ENCODE data around the gene RAB25. TPM values are rescaled to one million over a fixed set of nuclear protein-coding genes. Genes with fewer than 3 reads are reported as not detected.

Gene RAB25
- total RNA-seq, 1 donor from 2014 or later = 52.1 TPM

DNA sequence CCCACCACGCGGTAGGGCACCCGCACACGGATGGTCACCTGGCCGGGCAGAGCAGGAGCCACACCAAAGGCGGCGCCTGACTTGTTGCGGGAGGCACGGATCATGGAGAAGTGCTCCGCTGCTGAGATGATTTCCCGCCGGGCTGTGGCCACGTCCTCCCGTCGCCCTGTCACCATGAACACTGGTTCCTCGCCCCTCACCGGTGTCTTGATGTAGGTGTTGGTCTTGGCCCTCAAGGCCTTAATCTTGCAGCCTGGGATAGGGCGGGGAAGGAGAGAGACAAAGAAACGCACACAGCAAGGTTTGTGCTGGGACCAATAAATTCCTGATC lies 16.4 kb downstream of the RAB25 start:
- Histone ChIP-seq H3K27me3 (no peaks in the 10 kb centered on the region), H3K4me1 (peaks cover 31% of the 10 kb centered on the region), H3K9me3 (no peaks in the 10 kb centered on the region), H3K4me3 (peak overlapping the region; percentile 53 to 77), H3K36me3 (no peaks in the 10 kb centered on the region), H3K27ac (peak overlapping the region; percentile 34)
- no peak for TF ChIP-seq POLR2A (IDR thresholded peaks at IDR 0.05)
- TF ChIP-seq, protein P1, sequence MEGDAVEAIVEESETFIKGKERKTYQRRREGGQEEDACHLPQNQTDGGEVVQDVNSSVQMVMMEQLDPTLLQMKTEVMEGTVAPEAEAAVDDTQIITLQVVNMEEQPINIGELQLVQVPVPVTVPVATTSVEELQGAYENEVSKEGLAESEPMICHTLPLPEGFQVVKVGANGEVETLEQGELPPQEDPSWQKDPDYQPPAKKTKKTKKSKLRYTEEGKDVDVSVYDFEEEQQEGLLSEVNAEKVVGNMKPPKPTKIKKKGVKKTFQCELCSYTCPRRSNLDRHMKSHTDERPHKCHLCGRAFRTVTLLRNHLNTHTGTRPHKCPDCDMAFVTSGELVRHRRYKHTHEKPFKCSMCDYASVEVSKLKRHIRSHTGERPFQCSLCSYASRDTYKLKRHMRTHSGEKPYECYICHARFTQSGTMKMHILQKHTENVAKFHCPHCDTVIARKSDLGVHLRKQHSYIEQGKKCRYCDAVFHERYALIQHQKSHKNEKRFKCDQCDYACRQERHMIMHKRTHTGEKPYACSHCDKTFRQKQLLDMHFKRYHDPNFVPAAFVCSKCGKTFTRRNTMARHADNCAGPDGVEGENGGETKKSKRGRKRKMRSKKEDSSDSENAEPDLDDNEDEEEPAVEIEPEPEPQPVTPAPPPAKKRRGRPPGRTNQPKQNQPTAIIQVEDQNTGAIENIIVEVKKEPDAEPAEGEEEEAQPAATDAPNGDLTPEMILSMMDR (IDR thresholded peaks at IDR 0.05) = no peak
- TF ChIP-seq POLR2AphosphoS5 (IDR thresholded peaks at IDR 0.05; ENCODE audit: insufficient read depth in 1 of 2, low read depth in 1 of 2) = no peak
- intact Hi-C loops (cut with DNase I) = no loop called here
- DNase-seq (ENCODE audit: extremely low spot score in 2 of 2) = no peak

DNA sequence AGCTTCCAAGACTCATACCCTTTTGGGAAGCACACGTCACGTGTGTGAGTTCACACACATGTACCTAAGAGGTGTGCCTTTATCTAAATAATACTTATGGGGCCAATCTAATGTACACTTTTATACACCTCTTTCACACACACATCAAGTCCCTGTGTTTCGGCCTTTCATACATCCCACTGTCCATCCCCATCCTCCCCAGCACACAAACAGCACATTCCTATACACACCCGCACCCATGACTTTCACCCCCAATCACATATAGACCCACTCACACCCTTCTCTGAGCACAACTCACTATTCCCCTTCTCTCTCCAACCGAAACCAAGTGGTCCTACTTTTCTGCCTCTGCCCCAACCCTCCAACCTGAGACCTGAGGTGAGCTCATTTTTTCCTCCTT lies 17.8 kb downstream of the RAB25 start:
- intact Hi-C loops (cut with DNase I) = no loop called here
- Histone ChIP-seq H3K27ac (no peak overlapping the region), H3K27me3 (no peaks in the 10 kb centered on the region), H3K9me3 (no peaks in the 10 kb centered on the region), H3K36me3 (no peaks in the 10 kb centered on the region), H3K4me1 (peaks cover 39% of the 10 kb centered on the region), H3K4me3 (no peak overlapping the region)
- no peak for DNase-seq (ENCODE audit: extremely low spot score in 2 of 2)
- TF ChIP-seq, protein P1 (IDR thresholded peaks at IDR 0.05) = no peak
- TF ChIP-seq POLR2A (IDR thresholded peaks at IDR 0.05) (no peak), POLR2AphosphoS5 (IDR thresholded peaks at IDR 0.05; ENCODE audit: insufficient read depth in 1 of 2, low read depth in 1 of 2) (no peak)

DNA sequence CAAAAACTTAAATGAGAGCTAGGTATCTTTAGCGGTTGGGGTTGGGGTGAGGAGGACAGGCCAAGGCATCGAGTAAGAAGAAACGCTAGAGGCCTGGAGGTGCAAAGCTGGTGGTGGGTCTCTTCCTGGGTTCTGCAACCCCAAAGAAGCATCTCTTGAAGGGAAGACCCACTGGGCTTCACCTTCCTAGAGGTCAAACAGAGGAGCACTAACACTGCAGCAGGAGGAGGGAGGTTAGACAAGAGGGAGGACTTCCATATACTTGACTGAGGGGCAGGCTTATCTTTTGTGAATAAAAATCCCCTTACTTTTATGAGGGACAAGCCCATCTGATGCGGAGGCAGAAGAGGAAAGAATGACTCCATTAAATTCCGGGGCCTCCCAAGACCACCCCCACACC lies 18.8 kb downstream of the RAB25 start:
- no peaks in the 10 kb centered on the region for H3K27me3 ChIP-seq
- TF ChIP-seq POLR2AphosphoS5 (IDR thresholded peaks at IDR 0.05; ENCODE audit: insufficient read depth in 1 of 2, low read depth in 1 of 2) = no peak
- TF ChIP-seq, protein P1 (IDR thresholded peaks at IDR 0.05) = no peak
- no peak for TF ChIP-seq POLR2A (IDR thresholded peaks at IDR 0.05)
- H3K9me3 ChIP-seq = no peaks in the 10 kb centered on the region
- DNase-seq (ENCODE audit: extremely low spot score in 2 of 2) = no peak
- no peak overlapping the region for H3K27ac ChIP-seq
- peaks cover 40% of the 10 kb centered on the region for H3K4me1 ChIP-seq
- H3K4me3 ChIP-seq = no peak overlapping the region
- H3K36me3 ChIP-seq = no peaks in the 10 kb centered on the region
- intact Hi-C loops (cut with DNase I) = no loop called here

DNA sequence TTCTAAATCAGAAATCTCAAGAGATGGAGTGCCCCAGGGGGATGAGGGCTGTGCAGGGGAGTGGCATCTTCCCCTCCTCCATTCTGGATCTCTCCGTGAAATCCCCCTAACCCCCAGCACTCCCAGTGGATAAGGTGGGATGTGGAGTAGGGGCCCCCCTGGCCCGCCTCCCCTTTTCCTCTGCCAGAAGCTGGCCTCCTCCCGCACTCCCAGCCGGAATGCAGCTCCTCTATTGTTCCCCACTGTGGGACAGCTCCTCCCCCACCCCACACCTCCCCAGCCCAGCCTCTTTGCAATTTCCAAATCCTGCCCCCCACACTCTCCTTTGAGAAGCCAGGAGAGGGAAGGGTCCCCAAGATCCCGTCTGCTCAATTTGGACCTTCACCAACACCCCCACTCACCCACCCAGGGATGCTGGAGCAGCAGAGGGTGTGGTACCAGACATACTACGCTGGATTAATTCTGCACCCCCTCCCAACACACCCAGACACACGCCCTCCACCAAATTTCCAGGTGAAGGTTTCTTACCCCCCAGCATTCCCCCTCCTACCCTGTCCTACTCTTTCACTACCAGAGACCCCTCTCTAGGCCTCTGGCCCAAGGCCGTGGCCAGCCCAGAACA lies 19.4 kb downstream of the RAB25 start:
- no peak overlapping the region for H3K4me3 ChIP-seq
- intact Hi-C loops (cut with DNase I) = no loop called here
- no peaks in the 10 kb centered on the region for H3K9me3 ChIP-seq
- no peaks in the 10 kb centered on the region for H3K27me3 ChIP-seq
- no peak for TF ChIP-seq POLR2A (IDR thresholded peaks at IDR 0.05)
- no peaks in the 10 kb centered on the region for H3K36me3 ChIP-seq
- H3K27ac ChIP-seq = no peak overlapping the region
- H3K4me1 ChIP-seq = peaks cover 39% of the 10 kb centered on the region
- no peak for DNase-seq (ENCODE audit: extremely low spot score in 2 of 2)

DNA sequence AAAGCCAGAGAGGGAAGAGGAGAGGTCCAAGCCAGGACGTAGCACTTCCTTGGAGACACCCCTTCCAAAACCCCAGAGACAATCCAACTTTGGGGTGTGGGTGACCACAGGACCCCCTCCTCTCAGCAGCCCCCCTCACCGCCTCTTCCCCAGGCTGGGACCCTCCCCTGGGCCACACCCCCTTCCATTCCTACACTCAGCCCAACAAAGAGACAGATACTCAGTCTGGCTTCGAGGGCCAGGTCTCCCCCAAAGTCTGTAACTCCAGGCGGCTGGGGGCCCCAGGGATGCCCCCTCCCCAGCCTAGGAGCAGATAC lies 19.9 kb downstream of the RAB25 start:
- no peak for DNase-seq (ENCODE audit: extremely low spot score in 2 of 2)
- Histone ChIP-seq H3K36me3 (no peaks in the 10 kb centered on the region), H3K9me3 (no peaks in the 10 kb centered on the region), H3K27ac (peak overlapping the region; percentile 27), H3K4me1 (peaks cover 35% of the 10 kb centered on the region), H3K4me3 (peak overlapping the region; percentile 55 to 86), H3K27me3 (no peaks in the 10 kb centered on the region)
- TF ChIP-seq, protein P1 (IDR thresholded peaks at IDR 0.05) = no peak
- TF ChIP-seq POLR2A (IDR thresholded peaks at IDR 0.05) = no peak
- intact Hi-C loops (cut with DNase I) = no loop called here
